Measurements from ENCODE around the gene CLK1. TPM values are rescaled to one million over a fixed set of nuclear protein-coding genes. Genes with fewer than 3 reads are reported as not detected.

The CLK1 gene
- total and polyA plus RNA-seq, 2 of the 13 experiments (the other 11 are each of a cell fraction or from before 2014, with no cell fraction given) = 66.6 to 101 TPM

GRCh38 chr2:200888704-200889625 is 24.5 kb upstream of the CLK1 start, which contains the start of the genes NIF3L1 and PPIL3 (continued):
- TF ChIP-seq POLR2G (IDR thresholded peaks at IDR 0.05; ENCODE audit: low read depth, low read length) (peak; percentile 93), HMGXB3 (CRISPR knock-in tag; IDR thresholded peaks at IDR 0.05; ENCODE audit: borderline replicate concordance) (peak; percentile 94), HMG20A (CRISPR knock-in tag; IDR thresholded peaks at IDR 0.05; ENCODE audit: borderline replicate concordance) (no peak), EEA1 (CRISPR knock-in tag; IDR thresholded peaks at IDR 0.05; ENCODE audit: borderline replicate concordance) (no peak), SNAPC5 (CRISPR knock-in tag; IDR thresholded peaks at IDR 0.05; ENCODE audit: borderline replicate concordance) (no peak; the same call in 1 of the 2 replicates), DR1 (CRISPR knock-in tag; IDR thresholded peaks at IDR 0.05) (peak; percentile 72; the same call in 1 of the 2 replicates), SKIL (CRISPR knock-in tag; IDR thresholded peaks at IDR 0.05; ENCODE audit: borderline replicate concordance) (no peak), POLR2AphosphoS5 (IDR thresholded peaks at IDR 0.05; ENCODE audit: low read depth, low read length) (peak; percentile 84), TAF15 (IDR thresholded peaks at IDR 0.05; ENCODE audit: low read depth, low read length, poor library complexity, severe bottlenecking) (no peak), ZNF101 (CRISPR knock-in tag; IDR thresholded peaks at IDR 0.05; ENCODE audit: borderline replicate concordance, low read depth) (no peak), ATRX (CRISPR knock-in tag; IDR thresholded peaks at IDR 0.05; ENCODE audit: borderline replicate concordance) (0 out of 2 replicates have a peak, but pooled peaks have one; percentile 14), ZNF772 (CRISPR knock-in tag; IDR thresholded peaks at IDR 0.05) (peak; percentile 41; the same call in 1 of the 2 replicates), ZFP62 (CRISPR knock-in tag; IDR thresholded peaks at IDR 0.05) (no peak), ZFP41 (CRISPR knock-in tag; IDR thresholded peaks at IDR 0.05; ENCODE audit: borderline replicate concordance) (peak; percentile 51; the same call in 1 of the 2 replicates), ZSCAN12 (CRISPR knock-in tag; IDR thresholded peaks at IDR 0.05) (peak; percentile 59; the same call in 1 of the 2 replicates), TRIM22 (IDR thresholded peaks at IDR 0.05) (no peak), KAT8 (CRISPR knock-in tag; IDR thresholded peaks at IDR 0.05) (peak; percentile 99), ATF6 (CRISPR knock-in tag; conservative IDR thresholded peaks at IDR 0.05) (peak; percentile 34; the same call in 1 of the 2 replicates)
